ENCODE measurements around the gene SRRM1.

GRCh38 chr1:24639094-24639493, 4.0 kb upstream of the SRRM1 start:
- no peak for TF ChIP-seq CTCF (IDR thresholded peaks at IDR 0.05)
- no peak for TF ChIP-seq POLR2A (IDR thresholded peaks at IDR 0.05)

Measured in heart left ventricle (tissue), 13 donors.